K562 (cell line): Measurements from ENCODE around the gene ARHGEF17. TPM values are rescaled to one million over a fixed set of nuclear protein-coding genes. Genes with fewer than 3 reads are reported as not detected.

Experiments used
- ATAC-seq: fragments of 200-7000 bp; cut with Tn5 transposase; 3 replicates; pipeline ENCODE4 v1.9.1; 2020; ENCODE audit warnings: moderate library complexity
- BruUV-seq: library from RNA; stranded (reverse); fragments of 400-500 nt; replicated peaks from 2 replicates; lab custom pipeline; 2021; lab: Mats Ljungman, UMichigan
- CTCF ChIA-PET: fragments of 300-600 bp; formaldehyde crosslinking; extraction: SDS; loops from one replicate; lab custom pipeline; 2021; ENCODE audit warnings: low intra/inter-chr PET ratio; lab: Yijun Ruan, JAX
- POLR2A ChIA-PET: fragments of 300-600, 350-650 bp; sonication (Branson Sonifier 250); formaldehyde crosslinking; extraction: SDS; loops from one replicate; lab custom pipeline; 2021; ENCODE audit warnings: antibody characterized with exemption, inconsistent platforms; lab: Yijun Ruan, JAX
- DNase-seq, 4 experiments: peaks; one replicate each; pipeline versions ENCODE4 v3.0.0 to v3.0.0-alpha.2; 2011 to 2018; ENCODE audit warnings: low spot score in 3 of 4, mixed read lengths in 3 of 4; ENCODE audit errors: extremely low read depth in 1 of 4
- FAIRE-seq: peaks from 2 replicates; lab custom pipeline; 2011; peaks lifted over from hg19 to GRCh38; lab: Jason Lieb, UNC
- H2AFZ ChIP-seq: 2 replicates; pipeline ENCODE4 v1.6.0; 2011; ENCODE audit warnings: low read depth, low read length, control low read depth, inconsistent platforms
- H3K27ac ChIP-seq: fragments of 200-600 bp; 3 replicates; pipeline ENCODE4 v1.8.0; 2011; ENCODE audit warnings: low read depth, mild to moderate bottlenecking, control low read depth, inconsistent platforms, low read length, moderate library complexity, mixed read lengths; ENCODE audit errors: extremely low read depth
- H3K27me3 ChIP-seq, 2 experiments: fragments of 300-600 bp in 1 of 2; 2 replicates in 1 of 2; 3 replicates in 1 of 2; pipeline versions ENCODE4 v1.6.0 to v1.8.0; 2011; ENCODE audit warnings: inconsistent platforms in 2 of 2, low read length in 2 of 2, mild to moderate bottlenecking in 1 of 2, mixed read lengths in 1 of 2, moderate library complexity in 1 of 2; ENCODE audit not compliant: control insufficient read depth in 2 of 2, insufficient read depth in 2 of 2
- H3K36me3 ChIP-seq: fragments of 300-600 bp; 3 replicates; pipeline ENCODE4 v1.8.0; 2011; ENCODE audit warnings: mild to moderate bottlenecking, low read length, inconsistent platforms; ENCODE audit not compliant: control insufficient read depth, insufficient read depth
- H3K4me1 ChIP-seq, 2 experiments: fragments of 200-600 bp in 1 of 2; replicated peaks in 1 of 2; 2 replicates in 1 of 2; 3 replicates in 1 of 2; pipeline versions ENCODE4 v1.5.1 to v1.8.0; 2011; ENCODE audit warnings: inconsistent platforms in 2 of 2, low read length in 2 of 2, mild to moderate bottlenecking in 1 of 2, mixed read lengths in 1 of 2, moderate library complexity in 1 of 2; ENCODE audit not compliant: control insufficient read depth in 2 of 2, insufficient read depth in 2 of 2
- H3K4me2 ChIP-seq: 2 replicates; pipeline ENCODE4 v1.6.1; 2011; ENCODE audit warnings: low read length, control low read depth, inconsistent platforms, mixed read lengths; ENCODE audit not compliant: insufficient read depth
- H3K4me3 ChIP-seq: fragments of 200-600 bp; sonication (generic), shearing (Covaris generic); 2 replicates; pipeline ENCODE4 v1.5.1; 2016; ENCODE audit warnings: control low read depth, inconsistent platforms
- H3K79me2 ChIP-seq: fragments of 200-600 bp; 3 replicates; pipeline ENCODE4 v1.8.0; 2011; ENCODE audit warnings: low read length, inconsistent platforms; ENCODE audit not compliant: control insufficient read depth, insufficient read depth
- H3K9ac ChIP-seq, 2 experiments: 2 replicates each; pipeline versions ENCODE4 v1.6.0 to v1.6.1; 2011; ENCODE audit warnings: low read depth in 2 of 2, low read length in 2 of 2, control low read depth in 1 of 2, inconsistent platforms in 1 of 2, mild to moderate bottlenecking in 1 of 2, mixed read lengths in 1 of 2; ENCODE audit not compliant: insufficient read depth in 1 of 2
- H3K9me1 ChIP-seq: one replicate; pipeline ENCODE4 v1.6.0; 2011; ENCODE audit warnings: inconsistent platforms, mild to moderate bottlenecking, low read length, moderate library complexity; ENCODE audit not compliant: control insufficient read depth, insufficient read depth
- H3K9me3 ChIP-seq: replicated peaks from 2 replicates; pipeline ENCODE4 v1.5.1; 2011; ENCODE audit warnings: low read depth, low read length, inconsistent platforms; ENCODE audit not compliant: control insufficient read depth, insufficient read depth
- H4K20me1 ChIP-seq: replicated peaks from 2 replicates; pipeline ENCODE4 v1.6.1; 2011; ENCODE audit warnings: low read length, inconsistent platforms, mixed read lengths; ENCODE audit not compliant: control insufficient read depth, insufficient read depth
- POLR2G ChIP-seq: fragments of 200-400 bp; formaldehyde crosslinking; IDR thresholded peaks from 2 replicates; pipeline ENCODE4 v1.6.1; 2017; ENCODE audit warnings: low read depth, mild to moderate bottlenecking, antibody characterized with exemption, low read length, moderate library complexity
- ZNF609 ChIP-seq: sonication (generic); formaldehyde crosslinking; IDR thresholded peaks from 2 replicates; pipeline ENCODE4 v1.8.1; 2023; ENCODE audit warnings: missing genetic modification reagents, mild to moderate bottlenecking, borderline replicate concordance
- WGBS: fragments of 100-300 bp; shearing (Covaris generic); methylation state at CpG from one replicate; pipeline ENCODE4 v1.1.6; 2016; ENCODE audit warnings: low coverage, mixed read lengths; ENCODE audit not compliant: insufficient coverage; ENCODE audit errors: missing lambda C conversion rate; 5-methylcytosine and 5-hydroxymethylcytosine counted together
- in situ Hi-C: fragments of 300-500 bp; cut with MboI; formaldehyde crosslinking; loops from 4 replicates; pipeline ENCODE4 v1.15.0; 2018; ENCODE audit warnings: inconsistent platforms, mixed read lengths
- intact Hi-C: fragments of 100-400 bp; cut with micrococcal nuclease; formaldehyde crosslinking; loops from 2 replicates; pipeline ENCODE4 v1.14.2; 2022
- polyA plus RNA-seq, 8 experiments: library from polyadenylated mRNA; depleted of rRNA in 4 of 8; stranded (reverse) in 5 of 8; unstranded in 3 of 8; fragments of >200 nt; fragmentation: Nextera tagmentation in 2 of 8; fragmentation: Illumina TruSeq in 1 of 8; extraction: Ambion mirVana in 2 of 8; extraction: Trizol in 1 of 8; gene quantifications; 2 replicates each; pipeline versions ENCODE4 v1.2.1 to v1.2.3, GENCODE V29; 2011 to 2014; ENCODE audit warnings: inconsistent platforms in 1 of 8, missing spikeins in 1 of 8
- total RNA-seq, 7 experiments: library from RNA; depleted of rRNA in 6 of 7; stranded (reverse); fragments of >200 nt in 6 of 7; fragmentation: Illumina TruSeq in 2 of 7; extraction: Trizol in 2 of 7; gene quantifications; 2 replicates each; pipeline versions ENCODE4 v1.2.1 to v1.2.3, GENCODE V29; 2011 to 2021; ENCODE audit warnings: low replicate concordance in 1 of 7

The ARHGEF17 gene
- total and polyA plus RNA-seq, 9 of the 15 experiments (the other 6 are each of a cell fraction or from before 2014, with no cell fraction given) = 0.04 to 0.68 (median 0.10) TPM; not detected in 2

- Histone ChIP-seq H3K9me3 (no peaks in the 10 kb centered on the region), H4K20me1 (0 out of 2 replicates have a peak, but pooled peaks cover 19% of the 10 kb centered on the region), H3K36me3 (peaks cover 47% of the 10 kb centered on the region; the same call in 2 of the 3 replicates), H3K9ac (peak overlapping the region in 1 of 2 experiments; percentile 61; a peak in 1 of 4 replicates), H3K27me3 (no peaks in the 10 kb centered on the region), H3K9me1 (no peaks in the 10 kb centered on the region), H3K27ac (no peak overlapping the region), H3K4me3 (no peak overlapping the region), H2AFZ (no peak overlapping the region), H3K79me2 (no peaks in the 10 kb centered on the region), H3K4me2 (no peak overlapping the region), H3K4me1 (peaks cover 8 to 32% of the 10 kb centered on the region in 2 experiments; a peak in 4 of 5 replicates)
- CTCF ChIA-PET = no interaction called here
- intact Hi-C loops = no loop called here
- BruUV-seq = no TSS peak
- WGBS = 87% methylated on average over 7 of the region's 8 CpGs
- DNase-seq (no peak), FAIRE-seq (no peak), ATAC-seq (no peak)
- TF ChIP-seq ZNF609 (CRISPR knock-in tag) = no peak
- TF ChIP-seq POLR2G = peak; percentile 31; the same call in 1 of the 2 replicates
- POLR2A ChIA-PET = interaction anchor here (0.7 to 1.3 kb wide), 3 partner anchors 18 to 306 kb away, joined by 3 to 4 read pairs (median 3); no protein-coding TSS in a partner anchor
- in situ Hi-C loops = no loop called here
Measured at GRCh38 chr11:73397468-73398131, 89.5 kb downstream of the ARHGEF17 start.
